Activated T-helper 2 cell treated with anti-CD3 and anti-CD28 coated beads, Interferon-gamma antibody, Interleukin-2, Interleukin-4, amounts not matched to agents 10 μg/mL and 5 μg/mL and 100 μg/mL, durations not matched to agents 14 hours and 24 hours and 36 hours (primary cell): ENCODE data around the gene LRCOL1. TPM values are rescaled to one million over a fixed set of nuclear protein-coding genes. Genes with fewer than 3 reads are reported as not detected.

Experiments used
- DNase-seq: peaks from one replicate; pipeline ENCODE4 v3.0.0; 2021; ENCODE audit warnings: low spot score
- H3K27ac Mint-ChIP-seq: one replicate; pipeline ENCODE4 v1.8.0; 2021; ENCODE audit warnings: mixed read lengths
- H3K27me3 Mint-ChIP-seq: one replicate; pipeline ENCODE4 v1.8.0; 2021; ENCODE audit warnings: low read depth, mixed read lengths
- H3K36me3 Mint-ChIP-seq: one replicate; pipeline ENCODE4 v1.8.0; 2021; ENCODE audit warnings: low read depth, mixed read lengths
- H3K4me1 Mint-ChIP-seq: one replicate; pipeline ENCODE4 v1.8.0; 2021; ENCODE audit warnings: low read depth, mixed read lengths
- H3K4me3 Mint-ChIP-seq: one replicate; pipeline ENCODE4 v1.8.0; 2021; ENCODE audit warnings: low read depth, mild to moderate bottlenecking, moderate library complexity, mixed read lengths
- H3K9me3 Mint-ChIP-seq: one replicate; pipeline ENCODE4 v1.8.0; 2021; ENCODE audit warnings: mixed read lengths
- intact Hi-C: fragments of 100-400 bp; cut with micrococcal nuclease; formaldehyde crosslinking; loops from one replicate; pipeline ENCODE4 v1.15.1; 2023
- total RNA-seq: library from RNA; stranded (reverse); gene quantifications from 2 replicates; pipeline ENCODE4 v1.2.3, GENCODE V29; 2022

LRCOL1 gene
- total RNA-seq, 1 donor from 2014 or later = not detected

DNA sequence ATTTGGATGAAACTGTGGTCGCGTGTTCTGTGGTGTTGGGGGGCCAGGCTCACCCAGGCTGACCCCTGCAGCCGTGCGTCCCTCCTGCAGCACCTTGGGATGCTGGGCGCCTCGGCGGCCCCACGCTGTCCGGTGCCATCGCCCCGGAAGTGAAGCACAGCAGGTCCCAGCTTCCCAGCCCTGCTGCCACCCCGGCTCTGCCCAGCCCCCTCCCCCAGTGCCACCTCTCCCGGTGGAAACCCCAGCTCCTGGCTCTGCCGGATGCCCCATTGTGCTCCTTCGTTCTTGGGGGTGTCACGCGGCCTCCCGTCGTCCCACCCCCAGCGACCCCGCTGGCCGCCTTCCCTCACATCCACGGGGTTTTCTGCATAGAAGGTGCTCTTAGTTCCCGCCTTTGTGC is 25.2 kb downstream of the LRCOL1 start:
- no peaks in the 10 kb centered on the region for H3K4me1 Mint-ChIP-seq
- no peak overlapping the region for H3K4me3 Mint-ChIP-seq
- peaks cover 4% of the 10 kb centered on the region for H3K36me3 Mint-ChIP-seq
- H3K9me3 Mint-ChIP-seq = no peaks in the 10 kb centered on the region
- no peak overlapping the region for H3K27ac Mint-ChIP-seq
- H3K27me3 Mint-ChIP-seq = no peaks in the 10 kb centered on the region
- no peak for DNase-seq
- intact Hi-C loops = no loop called here

- Mint-ChIP-seq H3K36me3 (peaks cover 7% of the 10 kb centered on the region), H3K4me1 (no peaks in the 10 kb centered on the region), H3K9me3 (no peaks in the 10 kb centered on the region), H3K4me3 (no peak overlapping the region), H3K27ac (no peak overlapping the region), H3K27me3 (no peaks in the 10 kb centered on the region)
- intact Hi-C loops = no loop called here
- no peak for DNase-seq
These were observed 26.0 kb downstream of the LRCOL1 start for GRCh38 chr12:132584429-132584828.

DNA sequence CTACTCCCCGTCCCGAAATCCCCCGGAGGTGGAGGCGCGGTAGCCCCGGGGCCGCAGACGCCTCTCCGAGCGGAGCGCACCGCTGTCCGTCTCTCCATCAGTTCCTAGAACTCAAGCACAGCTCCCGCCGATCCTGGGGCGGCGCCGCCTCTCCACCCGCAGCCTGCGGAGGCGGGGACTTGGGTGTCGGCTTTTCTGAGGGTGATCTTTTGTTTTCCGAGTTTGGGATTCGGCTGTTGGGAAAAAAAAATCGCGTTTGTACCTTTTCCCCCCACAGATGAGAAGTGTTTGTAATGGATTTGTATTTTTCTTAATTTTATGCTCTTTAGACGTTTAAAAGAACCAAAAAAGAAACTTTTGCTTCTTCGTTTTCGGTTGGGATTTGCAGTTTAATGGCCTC is 26.6 kb downstream of the LRCOL1 start:
- H3K4me1 Mint-ChIP-seq = no peaks in the 10 kb centered on the region
- intact Hi-C loops = no loop called here
- no peaks in the 10 kb centered on the region for H3K9me3 Mint-ChIP-seq
- H3K27ac Mint-ChIP-seq = no peak overlapping the region
- no peaks in the 10 kb centered on the region for H3K27me3 Mint-ChIP-seq
- no peak overlapping the region for H3K4me3 Mint-ChIP-seq
- peaks cover 7% of the 10 kb centered on the region for H3K36me3 Mint-ChIP-seq
- DNase-seq = no peak

GRCh38 chr12:132583411-132583710 is 27.0 kb downstream of the LRCOL1 start:
- intact Hi-C loops = no loop called here
- no peaks in the 10 kb centered on the region for H3K9me3 Mint-ChIP-seq
- H3K4me1 Mint-ChIP-seq = no peaks in the 10 kb centered on the region
- DNase-seq = no peak
- H3K4me3 Mint-ChIP-seq = no peak overlapping the region
- no peak overlapping the region for H3K27ac Mint-ChIP-seq
- H3K36me3 Mint-ChIP-seq = peaks cover 7% of the 10 kb centered on the region
- H3K27me3 Mint-ChIP-seq = no peaks in the 10 kb centered on the region

DNA sequence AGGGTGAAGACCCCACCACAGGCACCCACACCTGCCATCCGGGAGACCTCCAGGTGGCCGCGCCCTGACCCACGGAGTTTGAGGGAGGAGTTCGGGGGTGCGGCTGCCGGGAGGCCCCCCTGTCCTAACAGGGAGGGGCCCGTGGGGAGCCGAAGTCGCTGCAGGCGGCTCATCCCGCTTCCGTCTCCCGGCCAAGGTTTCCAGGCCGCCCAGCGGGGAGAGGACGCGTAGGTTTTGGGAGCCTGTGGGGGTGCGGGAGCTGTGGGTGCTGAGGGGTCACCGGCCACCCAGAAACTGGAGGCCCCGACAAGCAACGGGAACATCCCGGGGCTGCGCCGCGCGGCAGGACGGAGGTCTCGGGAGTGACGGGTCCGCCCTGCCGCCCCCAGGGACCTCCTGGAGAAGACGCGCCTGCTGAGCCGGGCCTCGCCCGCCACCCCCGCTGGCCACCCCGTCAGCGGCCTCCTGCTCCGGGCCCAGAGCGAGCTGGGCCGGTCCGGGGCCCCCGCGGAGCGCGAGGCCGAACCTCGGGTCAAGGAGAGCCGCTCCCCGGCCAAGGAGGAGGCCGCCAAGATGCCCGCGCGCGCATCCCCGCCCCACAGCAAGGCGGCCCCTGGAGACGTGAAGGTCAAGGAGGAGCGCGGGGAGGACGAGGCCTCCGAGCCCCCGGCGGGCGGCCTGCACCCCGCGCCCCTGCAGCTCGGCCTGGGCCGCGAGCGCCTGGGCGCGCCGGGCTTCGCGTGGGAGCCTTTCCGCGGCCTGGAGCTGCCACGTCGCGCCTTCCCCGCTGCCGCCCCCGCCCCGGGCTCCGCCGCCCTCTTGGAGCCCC is 27.6 kb downstream of the LRCOL1 start:
- Mint-ChIP-seq H3K9me3 (no peaks in the 10 kb centered on the region), H3K27me3 (no peaks in the 10 kb centered on the region), H3K36me3 (peaks cover 9% of the 10 kb centered on the region), H3K4me1 (no peaks in the 10 kb centered on the region), H3K27ac (no peak overlapping the region), H3K4me3 (no peak overlapping the region)
- no peak for DNase-seq
- intact Hi-C loops = no loop called here

- DNase-seq = no peak
- Mint-ChIP-seq H3K4me3 (no peak overlapping the region), H3K27ac (no peak overlapping the region), H3K9me3 (no peaks in the 10 kb centered on the region), H3K4me1 (no peaks in the 10 kb centered on the region), H3K36me3 (peaks cover 10% of the 10 kb centered on the region), H3K27me3 (no peaks in the 10 kb centered on the region)
- intact Hi-C loops = no loop called here
These were observed 28.3 kb downstream of the LRCOL1 start for GRCh38 chr12:132582058-132582420.

DNA sequence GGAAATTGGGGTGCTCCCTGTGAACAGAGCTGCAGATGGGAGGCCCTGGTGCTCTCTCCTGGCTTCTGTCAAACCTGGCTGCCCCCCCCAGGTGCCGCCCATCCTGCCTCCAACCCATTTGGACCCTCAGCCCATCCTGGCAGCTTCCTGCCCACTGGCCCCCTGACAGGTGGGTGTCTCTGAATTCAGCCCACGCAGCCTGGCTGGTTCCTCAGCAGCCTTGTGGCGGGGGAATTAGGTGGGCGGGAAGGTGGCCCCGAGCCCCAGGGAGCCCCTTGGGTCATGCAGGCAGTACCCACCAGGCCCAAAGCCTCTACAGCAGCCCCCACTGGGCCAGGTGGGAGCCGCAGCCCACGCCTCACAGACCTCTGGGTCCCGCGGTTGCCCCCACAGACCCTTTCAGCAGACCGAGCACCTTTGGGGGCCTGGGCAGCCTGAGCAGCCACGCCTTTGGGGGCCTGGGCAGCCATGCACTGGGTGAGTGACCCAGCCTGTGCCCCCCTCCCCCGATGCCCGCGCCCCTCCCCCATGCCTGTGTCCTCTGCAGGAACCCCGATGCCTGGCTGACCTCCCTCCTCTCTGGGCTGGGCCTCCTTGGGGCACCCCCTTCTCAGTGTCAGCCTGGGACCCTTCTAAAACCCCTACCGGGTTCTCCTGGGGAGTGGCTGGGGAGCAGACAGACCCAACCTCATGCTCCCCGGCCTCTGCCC is 28.9 kb downstream of the LRCOL1 start:
- no peaks in the 10 kb centered on the region for H3K9me3 Mint-ChIP-seq
- peaks cover 10% of the 10 kb centered on the region for H3K36me3 Mint-ChIP-seq
- H3K27me3 Mint-ChIP-seq = no peaks in the 10 kb centered on the region
- H3K27ac Mint-ChIP-seq = no peak overlapping the region
- DNase-seq = no peak
- intact Hi-C loops = no loop called here
- H3K4me3 Mint-ChIP-seq = no peak overlapping the region
- no peaks in the 10 kb centered on the region for H3K4me1 Mint-ChIP-seq

GRCh38 chr12:132580701-132581292 is 29.6 kb downstream of the LRCOL1 start:
- H3K27me3 Mint-ChIP-seq = no peaks in the 10 kb centered on the region
- no peaks in the 10 kb centered on the region for H3K9me3 Mint-ChIP-seq
- no peaks in the 10 kb centered on the region for H3K4me1 Mint-ChIP-seq
- no peak overlapping the region for H3K27ac Mint-ChIP-seq
- no peak for DNase-seq
- H3K36me3 Mint-ChIP-seq = peaks cover 10% of the 10 kb centered on the region
- intact Hi-C loops = no loop called here
- no peak overlapping the region for H3K4me3 Mint-ChIP-seq

DNA sequence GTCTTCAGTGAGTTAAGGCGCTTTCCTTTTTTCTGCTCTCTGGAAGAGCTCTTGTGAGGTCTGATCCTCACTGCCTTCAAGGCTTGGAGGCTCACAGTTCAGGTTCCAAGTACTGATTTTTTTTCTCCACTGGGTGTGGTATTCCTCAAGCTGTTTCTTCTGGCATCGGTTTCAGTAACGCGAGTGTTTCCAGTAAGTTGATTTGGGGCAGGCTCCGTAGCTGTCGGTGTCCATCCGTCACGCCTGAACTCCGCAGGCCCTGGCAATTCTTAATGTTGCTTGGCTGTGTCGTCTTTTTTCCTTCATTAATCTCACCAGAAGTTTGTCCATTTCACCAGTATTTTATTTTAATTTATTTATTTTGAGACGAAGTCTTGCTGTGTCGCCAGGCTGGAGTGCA is 30.6 kb downstream of the LRCOL1 start:
- H3K27me3 Mint-ChIP-seq = no peaks in the 10 kb centered on the region
- no peak overlapping the region for H3K27ac Mint-ChIP-seq
- intact Hi-C loops = no loop called here
- no peak for DNase-seq
- H3K9me3 Mint-ChIP-seq = no peaks in the 10 kb centered on the region
- no peaks in the 10 kb centered on the region for H3K4me1 Mint-ChIP-seq
- peaks cover 10% of the 10 kb centered on the region for H3K36me3 Mint-ChIP-seq
- no peak overlapping the region for H3K4me3 Mint-ChIP-seq

DNA sequence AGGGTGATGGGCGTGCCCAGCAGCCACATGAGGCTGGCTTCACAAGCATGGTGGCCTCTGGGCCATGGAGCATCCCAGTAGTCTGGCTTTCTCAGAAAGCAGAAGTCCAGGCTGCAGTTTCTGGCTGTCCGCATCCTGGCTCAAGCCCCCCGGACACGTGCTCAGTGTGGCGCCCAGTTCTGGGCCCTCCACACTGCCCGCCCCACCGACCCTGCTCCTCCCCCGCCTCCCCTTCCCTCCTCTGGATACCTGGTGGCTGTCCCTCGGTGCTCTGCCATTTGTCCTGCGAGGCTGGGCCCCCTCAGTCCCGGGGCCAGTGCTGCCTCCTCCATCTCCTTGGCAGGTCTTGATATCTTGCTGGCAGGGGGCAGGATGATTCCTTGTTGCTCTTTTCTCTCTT is 31.6 kb downstream of the LRCOL1 start:
- peaks cover 9% of the 10 kb centered on the region for H3K36me3 Mint-ChIP-seq
- no peaks in the 10 kb centered on the region for H3K9me3 Mint-ChIP-seq
- H3K27me3 Mint-ChIP-seq = no peaks in the 10 kb centered on the region
- intact Hi-C loops = no loop called here
- no peak overlapping the region for H3K27ac Mint-ChIP-seq
- H3K4me1 Mint-ChIP-seq = no peaks in the 10 kb centered on the region
- DNase-seq = no peak
- no peak overlapping the region for H3K4me3 Mint-ChIP-seq

DNA sequence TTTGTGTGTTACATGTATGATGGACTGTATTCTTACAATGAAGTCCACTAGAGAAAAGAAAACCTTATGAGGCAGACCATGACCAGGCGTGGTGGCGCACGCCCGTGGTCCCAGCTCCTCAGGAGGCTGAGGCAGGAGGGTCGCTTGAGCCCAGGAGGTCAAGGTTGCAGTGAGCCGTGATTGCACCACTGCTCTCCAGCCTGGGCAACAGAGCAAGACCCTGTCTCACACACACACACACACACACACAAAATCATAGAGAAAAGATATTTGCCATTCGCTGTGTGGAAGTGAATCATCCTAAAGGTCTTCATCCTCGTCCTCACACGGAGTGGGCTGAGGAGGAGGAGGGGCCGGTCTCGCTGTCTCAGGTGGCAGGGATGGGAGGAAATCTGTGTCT is 32.3 kb downstream of the LRCOL1 start:
- H3K27ac Mint-ChIP-seq = no peak overlapping the region
- peaks cover 7% of the 10 kb centered on the region for H3K36me3 Mint-ChIP-seq
- DNase-seq = no peak
- H3K4me1 Mint-ChIP-seq = no peaks in the 10 kb centered on the region
- H3K9me3 Mint-ChIP-seq = no peaks in the 10 kb centered on the region
- H3K27me3 Mint-ChIP-seq = no peaks in the 10 kb centered on the region
- H3K4me3 Mint-ChIP-seq = no peak overlapping the region
- intact Hi-C loops = no loop called here

- no peak for DNase-seq
- no peaks in the 10 kb centered on the region for H3K4me1 Mint-ChIP-seq
- intact Hi-C loops = no loop called here
- H3K4me3 Mint-ChIP-seq = no peak overlapping the region
- H3K27ac Mint-ChIP-seq = no peak overlapping the region
- no peaks in the 10 kb centered on the region for H3K9me3 Mint-ChIP-seq
- no peaks in the 10 kb centered on the region for H3K27me3 Mint-ChIP-seq
- peaks cover 7% of the 10 kb centered on the region for H3K36me3 Mint-ChIP-seq
These were observed 33.0 kb downstream of the LRCOL1 start for GRCh38 chr12:132577191-132577920.

DNA sequence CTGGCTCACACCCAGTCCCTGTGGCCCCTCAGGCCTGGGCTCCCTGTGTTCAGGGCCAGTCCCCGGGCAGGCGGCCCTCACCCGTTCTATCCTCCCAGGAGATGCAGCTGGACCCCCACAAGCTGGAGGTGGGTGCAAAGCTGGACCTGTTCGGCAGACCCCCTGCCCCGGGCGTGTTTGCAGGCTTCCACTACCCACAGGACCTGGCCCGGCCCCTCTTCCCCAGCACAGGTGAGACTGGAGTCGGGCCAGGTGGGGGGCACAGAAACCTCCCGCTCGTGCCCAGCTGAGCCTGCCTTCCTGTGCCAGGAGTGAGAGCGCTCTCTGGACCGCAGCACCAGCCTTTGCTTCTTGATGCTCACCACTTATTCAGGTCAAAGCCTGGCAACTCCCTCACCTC is 33.7 kb downstream of the LRCOL1 start:
- Mint-ChIP-seq H3K36me3 (peaks cover 7% of the 10 kb centered on the region), H3K9me3 (no peaks in the 10 kb centered on the region), H3K27me3 (no peaks in the 10 kb centered on the region), H3K4me1 (no peaks in the 10 kb centered on the region), H3K4me3 (no peak overlapping the region), H3K27ac (no peak overlapping the region)
- intact Hi-C loops = no loop called here
- no peak for DNase-seq
